LNCaP clone FGC (cell line): ENCODE data around the gene ATP5F1E.

Source experiments
- DNase-seq: peaks from one replicate; pipeline ENCODE4 v3.0.0-alpha.2; 2011; ENCODE audit warnings: low read depth
- H3K4me3 ChIP-seq: 2 replicates; pipeline ENCODE4 v1.5.1; 2011; ENCODE audit warnings: mild to moderate bottlenecking, low read depth, low read length, control low read depth
- CTCF ChIP-seq: IDR thresholded peaks from 2 replicates; pipeline ENCODE4 v1.5.1; 2012; ENCODE audit warnings: mild to moderate bottlenecking; ENCODE audit not compliant: control insufficient read depth, insufficient read depth; ENCODE audit errors: extremely low read depth

Gene ATP5F1E

GRCh38 chr20:59032023-59032712 is at the start of gene ATP5F1E:
TSS of gene ATP5F1E (minus strand) at chr20:59032335. CDS start at chr20:59032251, 84 bp downstream.
- TF ChIP-seq CTCF = no peak
- H3K4me3 ChIP-seq = peak within 1 kb of the TSS; percentile 80
- peak; percentile 62 for DNase-seq

GRCh38 chr20:59081036-59081435 is 48.9 kb upstream of the ATP5F1E start:
- H3K4me3 ChIP-seq = no peak overlapping the region
- TF ChIP-seq CTCF = no peak
- no peak for DNase-seq

- DNase-seq = no peak
- TF ChIP-seq CTCF = no peak
- no peak overlapping the region for H3K4me3 ChIP-seq
These were observed 46.1 kb upstream of the ATP5F1E start for GRCh38 chr20:59078231-59078630.

- H3K4me3 ChIP-seq = no peak overlapping the region
- no peak for TF ChIP-seq CTCF
- DNase-seq = no peak
These were observed 45.6 kb upstream of the ATP5F1E start for GRCh38 chr20:59077705-59078104.

GRCh38 chr20:59075934-59076508 is 43.9 kb upstream of the ATP5F1E start:
- no peak for TF ChIP-seq CTCF
- no peak for DNase-seq
- no peak overlapping the region for H3K4me3 ChIP-seq

- DNase-seq = no peak
- TF ChIP-seq CTCF = no peak
- H3K4me3 ChIP-seq = no peak overlapping the region
These were observed 42.3 kb upstream of the ATP5F1E start for GRCh38 chr20:59074456-59074855.

- TF ChIP-seq CTCF = no peak
- DNase-seq = no peak
- no peak overlapping the region for H3K4me3 ChIP-seq
These were observed 41.4 kb upstream of the ATP5F1E start for GRCh38 chr20:59073582-59073981.
